ENCODE measurements around the gene ESCO1. TPM values are rescaled to one million over a fixed set of nuclear protein-coding genes. Genes with fewer than 3 reads are reported as not detected.

Gene ESCO1
- total and polyA plus RNA-seq, 2 of the 13 experiments (the other 11 are each of a cell fraction or from before 2014, with no cell fraction given), result 6.3 to 19.4 TPM

DNA sequence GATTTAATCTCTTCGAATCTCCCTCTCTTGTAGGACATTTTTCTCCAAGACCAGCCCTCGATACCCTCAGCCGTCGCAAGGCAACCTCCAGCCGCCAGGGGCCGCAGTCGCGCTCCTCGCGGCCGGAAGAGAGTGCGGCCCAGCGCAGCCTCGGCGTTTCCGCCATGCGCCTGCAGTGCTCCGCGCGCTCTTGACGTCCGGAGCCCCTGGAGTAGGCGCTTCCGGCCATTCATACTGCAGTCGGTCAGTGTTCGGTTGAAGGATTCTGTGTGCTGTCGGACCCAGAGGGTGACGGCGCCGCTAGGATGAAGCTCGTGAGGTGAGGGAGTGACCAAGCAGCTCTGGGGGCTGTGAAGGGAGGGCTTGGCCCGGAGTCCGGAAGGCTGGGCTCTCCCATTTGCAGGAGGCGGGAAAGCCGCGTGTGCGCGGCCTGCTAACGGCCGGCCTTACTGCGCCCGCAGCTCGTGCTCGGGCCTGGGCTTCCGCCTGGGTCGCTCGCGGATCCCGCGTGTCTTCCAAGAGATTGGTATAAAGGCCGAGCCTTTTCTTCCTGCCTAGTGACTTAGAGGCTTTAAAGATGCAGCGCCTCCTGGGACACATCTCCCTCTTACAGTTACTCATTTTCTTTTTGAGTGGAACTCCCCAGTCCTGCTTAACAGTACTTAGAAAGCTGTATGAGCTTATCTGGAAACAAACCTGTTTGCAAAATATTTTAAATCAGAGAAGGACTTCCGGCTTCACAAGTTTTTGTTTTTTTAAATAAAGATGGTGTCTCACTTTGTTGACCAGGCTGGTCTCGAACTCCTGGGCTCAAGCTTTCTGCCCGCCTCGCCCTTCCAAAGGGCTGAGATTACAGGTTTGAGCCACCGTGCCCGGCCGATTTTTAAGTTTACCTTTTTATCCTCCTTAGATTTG, 11.9 kb upstream of the ESCO1 start, which contains the start of gene SNRPD1 (continued):
- TF ChIP-seq, protein P1, sequence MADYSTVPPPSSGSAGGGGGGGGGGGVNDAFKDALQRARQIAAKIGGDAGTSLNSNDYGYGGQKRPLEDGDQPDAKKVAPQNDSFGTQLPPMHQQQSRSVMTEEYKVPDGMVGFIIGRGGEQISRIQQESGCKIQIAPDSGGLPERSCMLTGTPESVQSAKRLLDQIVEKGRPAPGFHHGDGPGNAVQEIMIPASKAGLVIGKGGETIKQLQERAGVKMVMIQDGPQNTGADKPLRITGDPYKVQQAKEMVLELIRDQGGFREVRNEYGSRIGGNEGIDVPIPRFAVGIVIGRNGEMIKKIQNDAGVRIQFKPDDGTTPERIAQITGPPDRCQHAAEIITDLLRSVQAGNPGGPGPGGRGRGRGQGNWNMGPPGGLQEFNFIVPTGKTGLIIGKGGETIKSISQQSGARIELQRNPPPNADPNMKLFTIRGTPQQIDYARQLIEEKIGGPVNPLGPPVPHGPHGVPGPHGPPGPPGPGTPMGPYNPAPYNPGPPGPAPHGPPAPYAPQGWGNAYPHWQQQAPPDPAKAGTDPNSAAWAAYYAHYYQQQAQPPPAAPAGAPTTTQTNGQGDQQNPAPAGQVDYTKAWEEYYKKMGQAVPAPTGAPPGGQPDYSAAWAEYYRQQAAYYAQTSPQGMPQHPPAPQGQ (CRISPR knock-in tag; IDR thresholded peaks at IDR 0.05; ENCODE audit: borderline replicate concordance), result no peak
- no peak for TF ChIP-seq RAD51 (IDR thresholded peaks at IDR 0.05; ENCODE audit: borderline replicate concordance)
- TF ChIP-seq ZNF616 (CRISPR knock-in tag; IDR thresholded peaks at IDR 0.05; ENCODE audit: low read depth), result peak; percentile 92
- no peak for TF ChIP-seq ZNF260 (CRISPR knock-in tag; IDR thresholded peaks at IDR 0.05; ENCODE audit: borderline replicate concordance, low read depth)
- TF ChIP-seq ZNF225 (CRISPR knock-in tag; IDR thresholded peaks at IDR 0.05), result peak; percentile 97
- peak; percentile 84; the same call in 1 of the 2 replicates for TF ChIP-seq ZNF17 (CRISPR knock-in tag; IDR thresholded peaks at IDR 0.05)
- peak; percentile 97 for TF ChIP-seq KDM2A (CRISPR knock-in tag; IDR thresholded peaks at IDR 0.05; ENCODE audit: borderline replicate concordance, low read depth)
- TF ChIP-seq SRSF9 (IDR thresholded peaks at IDR 0.05; ENCODE audit: borderline replicate concordance, insufficient read depth, low read depth, low read length, poor library complexity, severe bottlenecking), result no peak
- no peak for TF ChIP-seq NR2F1 (CRISPR knock-in tag; IDR thresholded peaks at IDR 0.05)
- TF ChIP-seq MED13 (CRISPR knock-in tag; IDR thresholded peaks at IDR 0.05), result peak; percentile 72; the same call in 1 of the 2 replicates
- TF ChIP-seq, protein P2, sequence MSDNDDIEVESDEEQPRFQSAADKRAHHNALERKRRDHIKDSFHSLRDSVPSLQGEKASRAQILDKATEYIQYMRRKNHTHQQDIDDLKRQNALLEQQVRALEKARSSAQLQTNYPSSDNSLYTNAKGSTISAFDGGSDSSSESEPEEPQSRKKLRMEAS (IDR thresholded peaks at IDR 0.05), result peak; percentile 97
- no peak for TF ChIP-seq SIN3B (IDR thresholded peaks at IDR 0.05; ENCODE audit: low read length)
- peak; percentile 96 for TF ChIP-seq TBX2 (CRISPR knock-in tag; IDR thresholded peaks at IDR 0.05; ENCODE audit: borderline replicate concordance)
- peak; percentile 96 for TF ChIP-seq CBFB (CRISPR knock-in tag; IDR thresholded peaks at IDR 0.05)
- TF ChIP-seq, protein P3, sequence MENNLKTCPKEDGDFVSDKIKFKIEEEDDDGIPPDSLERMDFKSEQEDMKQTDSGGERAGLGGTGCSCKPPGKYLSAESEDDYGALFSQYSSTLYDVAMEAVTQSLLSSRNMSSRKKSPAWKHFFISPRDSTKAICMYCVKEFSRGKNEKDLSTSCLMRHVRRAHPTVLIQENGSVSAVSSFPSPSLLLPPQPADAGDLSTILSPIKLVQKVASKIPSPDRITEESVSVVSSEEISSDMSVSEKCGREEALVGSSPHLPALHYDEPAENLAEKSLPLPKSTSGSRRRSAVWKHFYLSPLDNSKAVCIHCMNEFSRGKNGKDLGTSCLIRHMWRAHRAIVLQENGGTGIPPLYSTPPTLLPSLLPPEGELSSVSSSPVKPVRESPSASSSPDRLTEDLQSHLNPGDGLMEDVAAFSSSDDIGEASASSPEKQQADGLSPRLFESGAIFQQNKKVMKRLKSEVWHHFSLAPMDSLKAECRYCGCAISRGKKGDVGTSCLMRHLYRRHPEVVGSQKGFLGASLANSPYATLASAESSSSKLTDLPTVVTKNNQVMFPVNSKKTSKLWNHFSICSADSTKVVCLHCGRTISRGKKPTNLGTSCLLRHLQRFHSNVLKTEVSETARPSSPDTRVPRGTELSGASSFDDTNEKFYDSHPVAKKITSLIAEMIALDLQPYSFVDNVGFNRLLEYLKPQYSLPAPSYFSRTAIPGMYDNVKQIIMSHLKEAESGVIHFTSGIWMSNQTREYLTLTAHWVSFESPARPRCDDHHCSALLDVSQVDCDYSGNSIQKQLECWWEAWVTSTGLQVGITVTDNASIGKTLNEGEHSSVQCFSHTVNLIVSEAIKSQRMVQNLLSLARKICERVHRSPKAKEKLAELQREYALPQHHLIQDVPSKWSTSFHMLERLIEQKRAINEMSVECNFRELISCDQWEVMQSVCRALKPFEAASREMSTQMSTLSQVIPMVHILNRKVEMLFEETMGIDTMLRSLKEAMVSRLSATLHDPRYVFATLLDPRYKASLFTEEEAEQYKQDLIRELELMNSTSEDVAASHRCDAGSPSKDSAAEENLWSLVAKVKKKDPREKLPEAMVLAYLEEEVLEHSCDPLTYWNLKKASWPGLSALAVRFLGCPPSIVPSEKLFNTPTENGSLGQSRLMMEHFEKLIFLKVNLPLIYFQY (CRISPR knock-in tag; IDR thresholded peaks at IDR 0.05; ENCODE audit: borderline replicate concordance), result 0 out of 2 replicates have a peak, but pooled peaks have one; percentile 36
- TF ChIP-seq ZNF572 (CRISPR knock-in tag; IDR thresholded peaks at IDR 0.05), result no peak
- TF ChIP-seq ZNF460 (CRISPR knock-in tag; IDR thresholded peaks at IDR 0.05; ENCODE audit: borderline replicate concordance), result no peak; the same call in 1 of the 2 replicates
- peak; percentile 86; the same call in 1 of the 2 replicates for TF ChIP-seq PAX8 (CRISPR knock-in tag; IDR thresholded peaks at IDR 0.05; ENCODE audit: borderline replicate concordance)
- TF ChIP-seq MAFG (CRISPR knock-in tag; IDR thresholded peaks at IDR 0.05), result no peak
